CD14-positive monocyte (primary cell): ENCODE results near the gene MUC5B. TPM values are rescaled to one million over a fixed set of nuclear protein-coding genes. Genes with fewer than 3 reads are reported as not detected.
"Not testable (repeated sequence)": the region's sequence is repeated elsewhere in the genome, so short reads cannot be mapped to it uniquely, and the experiment has no call there.

Source experiments
- DNase-seq, 3 donors: peaks; one replicate each; pipeline ENCODE4 v3.0.0-alpha.2; 2011 to 2022
- H2AFZ ChIP-seq: 2 replicates; pipeline ENCODE4 v1.6.0; 2012; ENCODE audit warnings: mild to moderate bottlenecking, low read depth, low read length, inconsistent platforms; ENCODE audit not compliant: insufficient read depth, poor library complexity, severe bottlenecking
- H3K27ac ChIP-seq, 2 donors: 1 replicate in 1 of 2; 2 replicates in 1 of 2; pipeline ENCODE4 v1.5.1; 2012 to 2013; ENCODE audit warnings: low read length in 2 of 2, control low read depth in 1 of 2, inconsistent platforms in 1 of 2, low read depth in 1 of 2, mild to moderate bottlenecking in 1 of 2
- H3K27me3 ChIP-seq, 2 donors: one replicate each; pipeline versions ENCODE4 v1.6.0 to v1.6.1; 2011 to 2013; ENCODE audit warnings: low read length in 2 of 2; ENCODE audit not compliant: control insufficient read depth in 2 of 2, insufficient read depth in 2 of 2
- H3K36me3 ChIP-seq, 2 donors: replicated peaks in 1 of 2; 1 replicate in 1 of 2; 2 replicates in 1 of 2; pipeline versions ENCODE4 v1.5.1 to v1.6.1; 2012 to 2013; ENCODE audit warnings: low read length in 2 of 2, control low read depth in 1 of 2, inconsistent platforms in 1 of 2, mild to moderate bottlenecking in 1 of 2; ENCODE audit not compliant: insufficient read depth in 2 of 2, control insufficient read depth in 1 of 2
- H3K4me1 ChIP-seq, 2 donors: 1 replicate in 1 of 2; 2 replicates in 1 of 2; pipeline versions ENCODE4 v1.5.1 to v1.6.1; 2012 to 2013; ENCODE audit warnings: low read length in 2 of 2, control low read depth in 1 of 2, inconsistent platforms in 1 of 2, mild to moderate bottlenecking in 1 of 2, moderate library complexity in 1 of 2; ENCODE audit not compliant: insufficient read depth in 2 of 2, control insufficient read depth in 1 of 2
- H3K4me2 ChIP-seq: replicated peaks from 2 replicates; pipeline ENCODE3; 2012; ENCODE audit warnings: low read length, moderate library complexity, mild to moderate bottlenecking; ENCODE audit not compliant: poor library complexity, severe bottlenecking; ENCODE audit errors: extremely low read depth
- H3K4me3 ChIP-seq, 3 experiments: fragments of 200-600 bp in 1 of 3; sonication (generic) in 1 of 3; replicated peaks in 1 of 3; 1 replicate in 2 of 3; 2 replicates in 1 of 3; pipeline ENCODE4 v1.5.1; 2011 to 2013; ENCODE audit warnings: low read length in 3 of 3, mild to moderate bottlenecking in 3 of 3, control low read depth in 2 of 3, low read depth in 2 of 3, inconsistent platforms in 1 of 3, moderate library complexity in 1 of 3
- H3K79me2 ChIP-seq: 2 replicates; pipeline ENCODE4 v1.6.0; 2012; ENCODE audit warnings: mild to moderate bottlenecking, control low read depth, inconsistent platforms, low read length, moderate library complexity; ENCODE audit not compliant: insufficient read depth
- H3K9ac ChIP-seq: 2 replicates; pipeline ENCODE4 v1.6.0; 2017; ENCODE audit warnings: low read length, mild to moderate bottlenecking; ENCODE audit not compliant: insufficient read depth, poor library complexity, severe bottlenecking
- H3K9me3 ChIP-seq, 2 donors: replicated peaks in 1 of 2; 1 replicate in 1 of 2; 2 replicates in 1 of 2; pipeline versions ENCODE4 v1.5.1 to v1.6.1; 2012 to 2013; ENCODE audit warnings: low read length in 2 of 2, control low read depth in 1 of 2; ENCODE audit not compliant: control insufficient read depth in 1 of 2, insufficient read depth in 1 of 2
- H4K20me1 ChIP-seq: 2 replicates; pipeline ENCODE4 v1.6.0; 2012; ENCODE audit warnings: mild to moderate bottlenecking, low read length, control low read depth, moderate library complexity; ENCODE audit not compliant: insufficient read depth
- H3K27ac Mint-ChIP-seq, 7 donors: one replicate each; pipeline ENCODE4 v1.8.0; 2020; ENCODE audit warnings: mild to moderate bottlenecking in 7 of 7, mixed read lengths in 7 of 7, moderate library complexity in 6 of 7, inconsistent platforms in 2 of 7
- H3K27me3 Mint-ChIP-seq, 3 donors: one replicate each; pipeline ENCODE4 v1.8.0; 2021 to 2022; ENCODE audit warnings: low read depth in 3 of 3, mild to moderate bottlenecking in 3 of 3, mixed read lengths in 3 of 3, moderate library complexity in 3 of 3, inconsistent platforms in 1 of 3
- H3K36me3 Mint-ChIP-seq, 2 donors: one replicate each; pipeline ENCODE4 v1.8.0; 2020; ENCODE audit warnings: mixed read lengths in 2 of 2, inconsistent platforms in 1 of 2, mild to moderate bottlenecking in 1 of 2
- H3K4me1 Mint-ChIP-seq: one replicate; pipeline ENCODE4 v1.8.0; 2020; ENCODE audit warnings: mild to moderate bottlenecking, mixed read lengths
- H3K4me3 Mint-ChIP-seq, 2 donors: one replicate each; pipeline ENCODE4 v1.8.0; 2020; ENCODE audit warnings: mild to moderate bottlenecking in 2 of 2, mixed read lengths in 2 of 2, moderate library complexity in 1 of 2
- H3K9me3 Mint-ChIP-seq, 7 donors: one replicate each; pipeline ENCODE4 v1.8.0; 2020 to 2022; ENCODE audit warnings: mixed read lengths in 7 of 7, mild to moderate bottlenecking in 6 of 7, moderate library complexity in 6 of 7, inconsistent platforms in 2 of 7
- WGBS: methylation state at CpG from one replicate; pipeline ENCODE4 v1.1.5; 2013; ENCODE audit warnings: missing lambda C conversion rate; ENCODE audit not compliant: insufficient coverage; 5-methylcytosine and 5-hydroxymethylcytosine counted together
- intact Hi-C, 2 donors: fragments of 100-400 bp; cut with micrococcal nuclease; formaldehyde crosslinking; loops; one replicate each; pipeline versions ENCODE4 v1.15.0 to v1.15.1; 2023
- polyA plus RNA-seq, 3 donors: library from polyadenylated mRNA; depleted of rRNA in 1 of 3; unstranded in 2 of 3; stranded (reverse) in 1 of 3; fragments of 300-500 nt in 2 of 3; fragments of >200 nt in 1 of 3; fragmentation: Illumina TruSeq in 2 of 3; gene quantifications; 1 replicate in 2 of 3; 2 replicates in 1 of 3; pipeline ENCODE4 v1.2.3, GENCODE V29; 2012 to 2021
- TF ChIP-seq, protein P1 (sequence below): fragments of 200-600 bp; IDR thresholded peaks from one replicate; pipeline ENCODE4 v1.8.0; 2022; ENCODE audit warnings: antibody characterized with exemption, mild to moderate bottlenecking

MUC5B gene
- polyA plus RNA-seq, 3 donors = not detected

- WGBS = 100% methylated on average over 2 of the region's 12 CpGs
- H3K79me2 ChIP-seq, H2AFZ ChIP-seq, H3K4me1 Mint-ChIP-seq, H3K4me3 Mint-ChIP-seq, H3K36me3 ChIP-seq, H3K9ac ChIP-seq, DNase-seq, H3K4me3 ChIP-seq, H3K36me3 Mint-ChIP-seq, H3K4me2 ChIP-seq, H3K27me3 Mint-ChIP-seq, H4K20me1 ChIP-seq, intact Hi-C loops, H3K27ac Mint-ChIP-seq, H3K27me3 ChIP-seq, H3K4me1 ChIP-seq, H3K27ac ChIP-seq: not testable (repeated sequence)
- peaks cover 44 to 63% (median 52%) of the 10 kb centered on the region in 7 donors for H3K9me3 Mint-ChIP-seq
- peaks cover 17 to 56% of the 10 kb centered on the region in 2 donors for H3K9me3 ChIP-seq
Observed at GRCh38 chr11:1250411-1250810, 27.5 kb downstream of the MUC5B start.

DNA sequence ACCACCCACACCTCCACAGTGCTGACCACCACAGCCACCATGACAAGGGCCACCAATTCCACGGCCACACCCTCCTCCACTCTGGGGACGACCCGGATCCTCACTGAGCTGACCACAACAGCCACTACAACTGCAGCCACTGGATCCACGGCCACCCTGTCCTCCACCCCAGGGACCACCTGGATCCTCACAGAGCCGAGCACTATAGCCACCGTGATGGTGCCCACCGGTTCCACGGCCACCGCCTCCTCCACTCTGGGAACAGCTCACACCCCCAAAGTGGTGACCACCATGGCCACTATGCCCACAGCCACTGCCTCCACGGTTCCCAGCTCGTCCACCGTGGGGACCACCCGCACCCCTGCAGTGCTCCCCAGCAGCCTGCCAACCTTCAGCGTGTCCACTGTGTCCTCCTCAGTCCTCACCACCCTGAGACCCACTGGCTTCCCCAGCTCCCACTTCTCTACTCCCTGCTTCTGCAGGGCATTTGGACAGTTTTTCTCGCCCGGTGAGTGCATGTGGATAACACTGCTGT lies 28.4 kb downstream of the MUC5B start:
- H3K4me3 Mint-ChIP-seq = no peak overlapping the region
- DNase-seq = no peak
- 97% methylated on average over 16 of the region's 16 CpGs for WGBS

More for the DNA sequence above, 28.4 kb downstream of the MUC5B start:
- TF ChIP-seq, protein P1, sequence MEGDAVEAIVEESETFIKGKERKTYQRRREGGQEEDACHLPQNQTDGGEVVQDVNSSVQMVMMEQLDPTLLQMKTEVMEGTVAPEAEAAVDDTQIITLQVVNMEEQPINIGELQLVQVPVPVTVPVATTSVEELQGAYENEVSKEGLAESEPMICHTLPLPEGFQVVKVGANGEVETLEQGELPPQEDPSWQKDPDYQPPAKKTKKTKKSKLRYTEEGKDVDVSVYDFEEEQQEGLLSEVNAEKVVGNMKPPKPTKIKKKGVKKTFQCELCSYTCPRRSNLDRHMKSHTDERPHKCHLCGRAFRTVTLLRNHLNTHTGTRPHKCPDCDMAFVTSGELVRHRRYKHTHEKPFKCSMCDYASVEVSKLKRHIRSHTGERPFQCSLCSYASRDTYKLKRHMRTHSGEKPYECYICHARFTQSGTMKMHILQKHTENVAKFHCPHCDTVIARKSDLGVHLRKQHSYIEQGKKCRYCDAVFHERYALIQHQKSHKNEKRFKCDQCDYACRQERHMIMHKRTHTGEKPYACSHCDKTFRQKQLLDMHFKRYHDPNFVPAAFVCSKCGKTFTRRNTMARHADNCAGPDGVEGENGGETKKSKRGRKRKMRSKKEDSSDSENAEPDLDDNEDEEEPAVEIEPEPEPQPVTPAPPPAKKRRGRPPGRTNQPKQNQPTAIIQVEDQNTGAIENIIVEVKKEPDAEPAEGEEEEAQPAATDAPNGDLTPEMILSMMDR = no peak
- Histone ChIP-seq H3K4me1 (no peaks in the 10 kb centered on the region), H3K4me2 (no peak overlapping the region), H2AFZ (no peak overlapping the region), H3K27me3 (no peaks in the 10 kb centered on the region), H3K27ac (no peak overlapping the region), H4K20me1 (no peaks in the 10 kb centered on the region), H3K36me3 (no peaks in the 10 kb centered on the region), H3K4me3 (no peak overlapping the region), H3K9ac (no peak overlapping the region), H3K79me2 (no peaks in the 10 kb centered on the region), H3K9me3 (peaks cover 16 to 49% of the 10 kb centered on the region in 2 donors)
- intact Hi-C loops = no loop called here
- no peaks in the 10 kb centered on the region for H3K4me1 Mint-ChIP-seq
- H3K27me3 Mint-ChIP-seq = peaks cover 0 to 4% (median 0%) of the 10 kb centered on the region in 3 donors
- H3K9me3 Mint-ChIP-seq = peaks cover 37 to 54% (median 45%) of the 10 kb centered on the region in 7 donors
- peak overlapping the region in 2 of 7 donors; percentile 45 to 78 for H3K27ac Mint-ChIP-seq
- no peaks in the 10 kb centered on the region for H3K36me3 Mint-ChIP-seq
